Measurements from ENCODE around the gene HSD17B8.

- no peak for TF ChIP-seq CTCF (IDR thresholded peaks at IDR 0.05; ENCODE audit: borderline replicate concordance, extremely low read depth, low read length, poor library complexity, severe bottlenecking)
- no peak for TF ChIP-seq EZH2 (IDR thresholded peaks at IDR 0.05; ENCODE audit: borderline replicate concordance, low read depth, low read length, severe bottlenecking)
Observed at GRCh38 chr6:33178755-33179475, 25.5 kb upstream of the HSD17B8 start.

Data from DND-41 (cell line).